ENCODE results near the gene RACGAP1.

DNA sequence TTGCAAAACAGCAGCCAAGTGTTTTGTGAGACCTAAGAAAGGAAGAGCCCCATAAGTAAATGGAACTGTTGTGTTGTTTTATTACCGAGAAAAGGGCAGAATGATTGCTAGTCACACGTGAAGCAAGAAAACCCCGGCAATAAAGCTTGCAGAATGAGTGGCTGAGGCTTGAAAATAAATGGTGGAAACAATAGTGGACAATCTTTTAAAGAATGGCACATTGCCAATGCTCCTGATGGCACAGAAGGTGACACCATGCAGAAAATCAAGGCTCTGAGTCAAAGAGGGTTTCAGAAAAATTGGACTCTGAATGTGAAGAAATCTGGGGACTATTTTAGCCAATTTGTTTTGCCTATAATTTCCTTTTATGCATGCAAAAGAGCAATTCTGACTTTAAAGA is 78.8 kb downstream of the RACGAP1 start:
- TF ChIP-seq POLR2A (IDR thresholded peaks at IDR 0.05), result no peak
- TF ChIP-seq, protein P1, sequence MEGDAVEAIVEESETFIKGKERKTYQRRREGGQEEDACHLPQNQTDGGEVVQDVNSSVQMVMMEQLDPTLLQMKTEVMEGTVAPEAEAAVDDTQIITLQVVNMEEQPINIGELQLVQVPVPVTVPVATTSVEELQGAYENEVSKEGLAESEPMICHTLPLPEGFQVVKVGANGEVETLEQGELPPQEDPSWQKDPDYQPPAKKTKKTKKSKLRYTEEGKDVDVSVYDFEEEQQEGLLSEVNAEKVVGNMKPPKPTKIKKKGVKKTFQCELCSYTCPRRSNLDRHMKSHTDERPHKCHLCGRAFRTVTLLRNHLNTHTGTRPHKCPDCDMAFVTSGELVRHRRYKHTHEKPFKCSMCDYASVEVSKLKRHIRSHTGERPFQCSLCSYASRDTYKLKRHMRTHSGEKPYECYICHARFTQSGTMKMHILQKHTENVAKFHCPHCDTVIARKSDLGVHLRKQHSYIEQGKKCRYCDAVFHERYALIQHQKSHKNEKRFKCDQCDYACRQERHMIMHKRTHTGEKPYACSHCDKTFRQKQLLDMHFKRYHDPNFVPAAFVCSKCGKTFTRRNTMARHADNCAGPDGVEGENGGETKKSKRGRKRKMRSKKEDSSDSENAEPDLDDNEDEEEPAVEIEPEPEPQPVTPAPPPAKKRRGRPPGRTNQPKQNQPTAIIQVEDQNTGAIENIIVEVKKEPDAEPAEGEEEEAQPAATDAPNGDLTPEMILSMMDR (IDR thresholded peaks at IDR 0.05), result no peak
- no peak for TF ChIP-seq EP300 (IDR thresholded peaks at IDR 0.05)
- TF ChIP-seq POLR2AphosphoS5 (IDR thresholded peaks at IDR 0.05), result no peak

Measured in gastroesophageal sphincter (tissue), 3 donors.